Right atrium auricular region (tissue), 2 donors: ENCODE data around the gene HDAC9. TPM values are rescaled to one million over a fixed set of nuclear protein-coding genes. Genes with fewer than 3 reads are reported as not detected.

Experiments
- DNase-seq: peaks from one replicate; pipeline ENCODE4 v3.0.0-alpha.2; 2019; ENCODE audit warnings: low spot score
- H3K27ac ChIP-seq, 2 donors: fragments of 200-600 bp; sonication (generic); 1 replicate in 1 of 2; 2 replicates in 1 of 2; pipeline ENCODE4 v1.5.1; 2016 to 2019
- H3K27me3 ChIP-seq, 2 donors: fragments of 200-600 bp; sonication (generic); one replicate each; pipeline versions ENCODE4 v1.5.1 to v1.6.0; 2017 to 2019
- H3K36me3 ChIP-seq: fragments of 200-600 bp; sonication (generic); one replicate; pipeline ENCODE4 v1.5.1; 2016
- H3K4me1 ChIP-seq, 2 donors: fragments of 200-600 bp; sonication (generic); one replicate each; pipeline versions ENCODE4 v1.5.1 to v1.6.0; 2017 to 2019
- H3K4me3 ChIP-seq, 2 donors: fragments of 200-600 bp; sonication (generic); 1 replicate in 1 of 2; 2 replicates in 1 of 2; pipeline ENCODE4 v1.5.1; 2017 to 2019; ENCODE audit warnings: mild to moderate bottlenecking in 1 of 2, moderate library complexity in 1 of 2
- H3K9me3 ChIP-seq, 2 donors: fragments of 200-600 bp; sonication (generic); one replicate each; pipeline ENCODE4 v1.5.1; 2019
- total RNA-seq, 2 donors: library from RNA; depleted of rRNA; stranded (reverse); fragments of >200 nt; gene quantifications; one replicate each; pipeline ENCODE4 v1.1.0, GENCODE V29; 2016
- TF ChIP-seq, protein P1 (sequence below), 2 donors: fragments of 200-600 bp; sonication (generic); IDR thresholded peaks; one replicate each; pipeline ENCODE4 v1.5.1; 2019; ENCODE audit warnings: antibody characterized with exemption in 2 of 2

HDAC9 gene
- total RNA-seq, 2 donors from 2014 or later = 16.6 to 28.0 TPM

DNA sequence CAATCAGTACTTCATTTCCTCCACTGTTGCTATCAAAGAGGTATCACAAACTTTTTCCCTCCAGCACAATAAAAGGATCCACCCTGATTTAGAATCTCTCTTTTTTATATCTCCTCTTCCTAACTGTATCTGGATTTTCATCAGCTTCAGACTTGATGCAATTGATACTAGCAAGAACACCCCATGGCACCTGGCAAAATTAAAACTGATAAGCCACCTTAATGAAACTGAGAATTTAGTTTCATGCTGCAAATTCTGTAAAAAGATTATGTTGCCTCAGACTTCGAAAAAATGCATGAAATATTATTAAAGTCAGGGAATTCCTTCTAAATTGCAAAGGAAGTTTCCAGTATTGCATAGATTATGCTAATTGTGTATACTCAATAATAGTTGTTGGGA lies 277.0 kb downstream of the HDAC9 start:
- no peak overlapping the region for H3K4me3 ChIP-seq
- H3K36me3 ChIP-seq = no peaks in the 10 kb centered on the region
- TF ChIP-seq, protein P1, sequence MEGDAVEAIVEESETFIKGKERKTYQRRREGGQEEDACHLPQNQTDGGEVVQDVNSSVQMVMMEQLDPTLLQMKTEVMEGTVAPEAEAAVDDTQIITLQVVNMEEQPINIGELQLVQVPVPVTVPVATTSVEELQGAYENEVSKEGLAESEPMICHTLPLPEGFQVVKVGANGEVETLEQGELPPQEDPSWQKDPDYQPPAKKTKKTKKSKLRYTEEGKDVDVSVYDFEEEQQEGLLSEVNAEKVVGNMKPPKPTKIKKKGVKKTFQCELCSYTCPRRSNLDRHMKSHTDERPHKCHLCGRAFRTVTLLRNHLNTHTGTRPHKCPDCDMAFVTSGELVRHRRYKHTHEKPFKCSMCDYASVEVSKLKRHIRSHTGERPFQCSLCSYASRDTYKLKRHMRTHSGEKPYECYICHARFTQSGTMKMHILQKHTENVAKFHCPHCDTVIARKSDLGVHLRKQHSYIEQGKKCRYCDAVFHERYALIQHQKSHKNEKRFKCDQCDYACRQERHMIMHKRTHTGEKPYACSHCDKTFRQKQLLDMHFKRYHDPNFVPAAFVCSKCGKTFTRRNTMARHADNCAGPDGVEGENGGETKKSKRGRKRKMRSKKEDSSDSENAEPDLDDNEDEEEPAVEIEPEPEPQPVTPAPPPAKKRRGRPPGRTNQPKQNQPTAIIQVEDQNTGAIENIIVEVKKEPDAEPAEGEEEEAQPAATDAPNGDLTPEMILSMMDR (IDR thresholded peaks at IDR 0.05) = no peak
- H3K27me3 ChIP-seq = no peaks in the 10 kb centered on the region
- DNase-seq = no peak
- H3K9me3 ChIP-seq = no peaks in the 10 kb centered on the region
- H3K27ac ChIP-seq = no peak overlapping the region
- no peaks in the 10 kb centered on the region for H3K4me1 ChIP-seq

GRCh38 chr7:18777314-18777713 lies 281.8 kb downstream of the HDAC9 start:
- Histone ChIP-seq H3K27ac (no peak overlapping the region), H3K36me3 (no peaks in the 10 kb centered on the region), H3K27me3 (no peaks in the 10 kb centered on the region), H3K4me1 (no peaks in the 10 kb centered on the region), H3K4me3 (no peak overlapping the region), H3K9me3 (no peaks in the 10 kb centered on the region)
- DNase-seq = no peak
- TF ChIP-seq, protein P1 (IDR thresholded peaks at IDR 0.05) = no peak

- Histone ChIP-seq H3K27me3 (no peaks in the 10 kb centered on the region), H3K9me3 (no peaks in the 10 kb centered on the region), H3K4me1 (no peaks in the 10 kb centered on the region), H3K4me3 (no peak overlapping the region), H3K36me3 (no peaks in the 10 kb centered on the region), H3K27ac (no peak overlapping the region)
- no peak for DNase-seq
- TF ChIP-seq, protein P1 (IDR thresholded peaks at IDR 0.05) = no peak
These were observed 283.0 kb downstream of the HDAC9 start for GRCh38 chr7:18778594-18778993.

DNA sequence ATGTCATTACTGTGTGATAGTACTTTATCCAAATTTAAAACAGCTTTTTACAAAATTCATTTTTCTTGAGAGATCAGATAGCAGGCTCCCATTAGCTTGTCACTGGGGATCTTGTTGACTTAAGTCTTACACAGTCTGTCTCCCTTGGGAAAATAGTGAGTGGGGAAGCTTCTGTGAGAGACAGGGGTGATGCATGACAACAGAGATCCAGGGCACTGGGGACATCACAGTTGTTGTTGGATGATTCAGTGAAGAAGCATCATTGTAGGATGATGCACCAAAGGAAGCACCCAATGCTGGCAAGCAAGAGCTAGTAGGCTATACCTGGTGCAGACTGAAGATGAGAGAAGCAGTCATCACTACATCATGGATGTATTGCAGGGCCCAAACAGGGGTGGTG lies 284.7 kb downstream of the HDAC9 start:
- Histone ChIP-seq H3K36me3 (no peaks in the 10 kb centered on the region), H3K27ac (no peak overlapping the region), H3K27me3 (no peaks in the 10 kb centered on the region), H3K4me3 (no peak overlapping the region), H3K9me3 (no peaks in the 10 kb centered on the region), H3K4me1 (no peaks in the 10 kb centered on the region)
- DNase-seq = no peak
- TF ChIP-seq, protein P1 (IDR thresholded peaks at IDR 0.05) = no peak

- H3K27me3 ChIP-seq = no peaks in the 10 kb centered on the region
- no peak for DNase-seq
- no peak overlapping the region for H3K4me3 ChIP-seq
- H3K9me3 ChIP-seq = no peaks in the 10 kb centered on the region
- TF ChIP-seq, protein P1 (IDR thresholded peaks at IDR 0.05) = no peak
- H3K27ac ChIP-seq = no peak overlapping the region
- no peaks in the 10 kb centered on the region for H3K4me1 ChIP-seq
- H3K36me3 ChIP-seq = no peaks in the 10 kb centered on the region
These were observed 285.4 kb downstream of the HDAC9 start for GRCh38 chr7:18780938-18781337.

GRCh38 chr7:18786196-18786727 lies 290.7 kb downstream of the HDAC9 start:
- no peak for DNase-seq
- Histone ChIP-seq H3K4me3 (no peak overlapping the region), H3K36me3 (no peaks in the 10 kb centered on the region), H3K27me3 (no peaks in the 10 kb centered on the region), H3K4me1 (no peaks in the 10 kb centered on the region), H3K9me3 (no peaks in the 10 kb centered on the region), H3K27ac (no peak overlapping the region)
- TF ChIP-seq, protein P1 (IDR thresholded peaks at IDR 0.05) = no peak
